Esophagus muscularis mucosa (tissue), 4 donors: ENCODE data around the gene RCE1.

Experiments used
- CTCF ChIP-seq, 3 experiments: fragments of 200-600 bp in 2 of 3; fragments of 450-650 bp in 1 of 3; sonication (generic) in 2 of 3; IDR thresholded peaks; one replicate each; pipeline ENCODE4 v1.5.1; 2017 to 2019; ENCODE audit warnings: antibody characterized with exemption in 3 of 3, mild to moderate bottlenecking in 2 of 3, moderate library complexity in 1 of 3
- EP300 ChIP-seq: sonication (generic); formaldehyde crosslinking; IDR thresholded peaks from one replicate; pipeline ENCODE4 v1.6.1; 2017; ENCODE audit warnings: antibody characterized with exemption
- POLR2A ChIP-seq: fragments of 450-650 bp; IDR thresholded peaks from one replicate; pipeline ENCODE4 v1.6.1; 2017; ENCODE audit warnings: antibody characterized with exemption, moderate library complexity, mild to moderate bottlenecking, low read depth
- POLR2AphosphoS5 ChIP-seq, 2 donors: sonication (generic); formaldehyde crosslinking; IDR thresholded peaks; one replicate each; pipeline ENCODE4 v1.6.1; 2017; ENCODE audit warnings: antibody characterized with exemption in 2 of 2

GRCh38 chr11:66887526-66887925 lies 44.3 kb downstream of the RCE1 start:
- TF ChIP-seq CTCF (IDR thresholded peaks at IDR 0.05) (no peak), POLR2AphosphoS5 (IDR thresholded peaks at IDR 0.05) (no peak), POLR2A (no peak), EP300 (no peak)
